Liver (tissue), 9 donors: ENCODE measurements around the gene HIP1R. TPM values are rescaled to one million over a fixed set of nuclear protein-coding genes. Genes with fewer than 3 reads are reported as not detected.

ENCODE experiments used
- DNase-seq: peaks from one replicate; pipeline ENCODE4 v3.0.0-alpha.2; 2017; ENCODE audit warnings: low spot score
- H3K27ac ChIP-seq, 2 donors: one replicate each; pipeline ENCODE4 v1.7.0; 2013; ENCODE audit warnings: inconsistent platforms in 2 of 2, low read length in 2 of 2, control low read depth in 1 of 2, low read depth in 1 of 2, mild to moderate bottlenecking in 1 of 2
- H3K27me3 ChIP-seq, 4 donors: one replicate each; pipeline versions ENCODE4 v1.6.1 to v1.7.0; 2013; ENCODE audit warnings: low read length in 3 of 4, inconsistent platforms in 1 of 4, mild to moderate bottlenecking in 1 of 4, moderate library complexity in 1 of 4; ENCODE audit not compliant: control insufficient read depth in 4 of 4, insufficient read depth in 4 of 4
- H3K36me3 ChIP-seq, 4 donors: one replicate each; pipeline versions ENCODE4 v1.6.1 to v1.7.0; 2013; ENCODE audit warnings: low read length in 3 of 4, mild to moderate bottlenecking in 3 of 4, low read depth in 1 of 4, moderate library complexity in 1 of 4; ENCODE audit not compliant: control insufficient read depth in 4 of 4, insufficient read depth in 3 of 4
- H3K4me1 ChIP-seq, 4 donors: one replicate each; pipeline versions ENCODE4 v1.6.1 to v1.7.0; 2013; ENCODE audit warnings: low read length in 3 of 4, mild to moderate bottlenecking in 3 of 4, moderate library complexity in 1 of 4; ENCODE audit not compliant: control insufficient read depth in 4 of 4, insufficient read depth in 4 of 4
- H3K4me3 ChIP-seq, 3 donors: one replicate each; pipeline versions ENCODE4 v1.6.1 to v1.7.0; 2013; ENCODE audit warnings: low read length in 3 of 3, control low read depth in 1 of 3, low read depth in 1 of 3, mild to moderate bottlenecking in 1 of 3
- H3K9ac ChIP-seq, 2 donors: one replicate each; pipeline ENCODE4 v1.7.0; 2013; ENCODE audit warnings: low read length in 2 of 2, mild to moderate bottlenecking in 2 of 2, moderate library complexity in 2 of 2, control low read depth in 1 of 2, low read depth in 1 of 2
- H3K9me3 ChIP-seq, 4 donors: one replicate each; pipeline versions ENCODE4 v1.6.1 to v1.7.0; 2013; ENCODE audit warnings: low read length in 3 of 4; ENCODE audit not compliant: control insufficient read depth in 4 of 4
- FOXA1 ChIP-seq: IDR thresholded peaks from 2 replicates; pipeline ENCODE4 v1.6.1; 2016; ENCODE audit warnings: antibody characterized with exemption
- GABPA ChIP-seq, 2 donors: IDR thresholded peaks in 1 of 2; conservative IDR thresholded peaks in 1 of 2; 2 replicates each; pipeline ENCODE4 v1.6.1; 2016; ENCODE audit warnings: antibody characterized with exemption in 2 of 2, mild to moderate bottlenecking in 1 of 2, moderate library complexity in 1 of 2
- HNF4A ChIP-seq, 2 donors: conservative IDR thresholded peaks; 2 replicates each; pipeline ENCODE4 v1.6.1; 2016; ENCODE audit warnings: antibody characterized with exemption in 2 of 2, mild to moderate bottlenecking in 2 of 2
- HNF4G ChIP-seq: IDR thresholded peaks from 2 replicates; pipeline ENCODE4 v1.6.1; 2016; ENCODE audit warnings: antibody characterized with exemption
- JUND ChIP-seq, 2 donors: IDR thresholded peaks; 2 replicates each; pipeline ENCODE4 v1.6.1; 2016; ENCODE audit warnings: antibody characterized with exemption in 2 of 2
- NR2F2 ChIP-seq: IDR thresholded peaks from 2 replicates; pipeline ENCODE4 v1.6.1; 2016; ENCODE audit warnings: antibody characterized with exemption
- RAD21 ChIP-seq, 2 donors: IDR thresholded peaks; 2 replicates each; pipeline ENCODE4 v1.6.1; 2016; ENCODE audit warnings: antibody characterized with exemption in 2 of 2, mild to moderate bottlenecking in 2 of 2
- RXRA ChIP-seq, 2 donors: IDR thresholded peaks; 2 replicates each; pipeline ENCODE4 v1.6.1; 2017 to 2018; ENCODE audit warnings: antibody characterized with exemption in 2 of 2, mild to moderate bottlenecking in 1 of 2
- SP1 ChIP-seq: IDR thresholded peaks from 2 replicates; pipeline ENCODE4 v1.6.1; 2018; ENCODE audit warnings: antibody characterized with exemption, mild to moderate bottlenecking
- TAF1 ChIP-seq: conservative IDR thresholded peaks from 2 replicates; pipeline ENCODE4 v1.6.1; 2016; ENCODE audit warnings: antibody characterized with exemption, mild to moderate bottlenecking
- WGBS: extraction: QIAGEN DNeasy Blood & Tissue Kit; methylation state at CpG from one replicate; pipeline ENCODE4 v1.1.7; 2013; 5-methylcytosine and 5-hydroxymethylcytosine counted together
- polyA plus RNA-seq, 2 donors: library from polyadenylated mRNA; stranded (reverse) in 1 of 2; unstranded in 1 of 2; fragments of 200-250 nt in 1 of 2; fragments of >200 nt in 1 of 2; fragmentation: Nextera tagmentation in 1 of 2; extraction: Ambion mirVana in 1 of 2; gene quantifications; one replicate each; pipeline versions ENCODE4 v1.2.1 to v1.2.3, GENCODE V29; 2013 to 2015
- total RNA-seq, 2 donors: library from RNA; depleted of rRNA; stranded (reverse); fragments of >200 nt; gene quantifications; one replicate each; pipeline ENCODE4 v1.2.3, GENCODE V29; 2014
- TF ChIP-seq, protein P1 (sequence below): fragments of 150-350 bp; IDR thresholded peaks from 2 replicates; pipeline ENCODE4 v1.5.1; 2017; ENCODE audit warnings: improper control_type of control experiment, low read depth, low read length; ENCODE audit not compliant: missing input control
- TF ChIP-seq, protein P2 (sequence below): IDR thresholded peaks from 2 replicates; pipeline ENCODE4 v1.6.1; 2016; ENCODE audit warnings: antibody characterized with exemption, mild to moderate bottlenecking
- TF ChIP-seq, protein P3 (sequence below): IDR thresholded peaks from 2 replicates; pipeline ENCODE4 v1.6.1; 2016; ENCODE audit warnings: antibody characterized with exemption
- donor health status: healthy.
- donor health status: healthy.
- donor health status: healthy.
- donor health status: healthy.
- donor health status: healthy.

The HIP1R gene
- total and polyA plus RNA-seq, 4 donors: 12.4 to 52.5 (median 17.0) TPM

DNA sequence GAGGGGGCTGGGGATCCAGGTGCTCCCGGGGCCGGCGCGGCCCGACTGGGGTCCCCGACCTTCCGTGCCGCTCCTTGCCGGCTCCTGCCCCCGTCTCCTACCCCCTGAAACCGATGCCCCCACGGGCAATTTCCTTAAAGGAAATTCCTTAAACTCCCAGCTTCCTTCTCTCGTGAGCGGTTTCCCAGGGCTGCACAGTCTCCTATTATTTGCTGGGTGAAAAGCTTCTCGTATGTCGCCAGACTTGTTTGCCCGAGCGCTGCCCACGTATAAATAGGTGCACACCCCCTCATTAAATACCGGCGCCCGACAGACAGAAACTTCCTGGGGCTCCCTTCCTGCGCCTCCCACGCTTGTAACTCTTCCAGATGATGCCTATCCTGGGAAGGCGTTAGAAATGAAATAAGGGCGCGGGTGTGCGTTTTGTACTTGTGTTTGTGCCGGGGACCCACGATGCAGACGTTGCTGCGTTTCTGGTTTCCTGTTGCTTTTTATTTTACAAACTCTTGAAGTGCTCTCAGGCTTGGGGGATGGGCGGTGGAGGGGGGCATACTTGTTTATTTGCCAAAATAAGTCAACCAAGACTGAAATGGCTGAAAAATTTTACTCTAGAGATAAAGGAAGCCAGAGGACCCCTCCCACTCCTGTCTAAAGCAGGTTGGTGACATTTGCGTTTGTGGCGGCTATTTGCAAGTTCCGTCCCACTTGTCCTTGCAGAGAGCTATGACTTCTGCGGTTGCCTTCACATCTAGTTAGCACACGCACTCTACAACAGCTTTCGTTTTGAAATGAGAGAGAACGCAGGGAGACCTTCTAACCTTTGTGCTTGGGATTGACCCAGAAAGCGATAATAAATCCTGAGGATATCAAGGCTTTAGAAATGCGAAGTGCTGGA, 1.0 kb downstream of the HIP1R start (continued):
- TF ChIP-seq, protein P1, sequence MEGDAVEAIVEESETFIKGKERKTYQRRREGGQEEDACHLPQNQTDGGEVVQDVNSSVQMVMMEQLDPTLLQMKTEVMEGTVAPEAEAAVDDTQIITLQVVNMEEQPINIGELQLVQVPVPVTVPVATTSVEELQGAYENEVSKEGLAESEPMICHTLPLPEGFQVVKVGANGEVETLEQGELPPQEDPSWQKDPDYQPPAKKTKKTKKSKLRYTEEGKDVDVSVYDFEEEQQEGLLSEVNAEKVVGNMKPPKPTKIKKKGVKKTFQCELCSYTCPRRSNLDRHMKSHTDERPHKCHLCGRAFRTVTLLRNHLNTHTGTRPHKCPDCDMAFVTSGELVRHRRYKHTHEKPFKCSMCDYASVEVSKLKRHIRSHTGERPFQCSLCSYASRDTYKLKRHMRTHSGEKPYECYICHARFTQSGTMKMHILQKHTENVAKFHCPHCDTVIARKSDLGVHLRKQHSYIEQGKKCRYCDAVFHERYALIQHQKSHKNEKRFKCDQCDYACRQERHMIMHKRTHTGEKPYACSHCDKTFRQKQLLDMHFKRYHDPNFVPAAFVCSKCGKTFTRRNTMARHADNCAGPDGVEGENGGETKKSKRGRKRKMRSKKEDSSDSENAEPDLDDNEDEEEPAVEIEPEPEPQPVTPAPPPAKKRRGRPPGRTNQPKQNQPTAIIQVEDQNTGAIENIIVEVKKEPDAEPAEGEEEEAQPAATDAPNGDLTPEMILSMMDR: no peak
- TF ChIP-seq FOXA1 (no peak), HNF4A (conservative IDR thresholded peaks at IDR 0.05) (no peak), NR2F2 (peak; percentile 65)

DNA sequence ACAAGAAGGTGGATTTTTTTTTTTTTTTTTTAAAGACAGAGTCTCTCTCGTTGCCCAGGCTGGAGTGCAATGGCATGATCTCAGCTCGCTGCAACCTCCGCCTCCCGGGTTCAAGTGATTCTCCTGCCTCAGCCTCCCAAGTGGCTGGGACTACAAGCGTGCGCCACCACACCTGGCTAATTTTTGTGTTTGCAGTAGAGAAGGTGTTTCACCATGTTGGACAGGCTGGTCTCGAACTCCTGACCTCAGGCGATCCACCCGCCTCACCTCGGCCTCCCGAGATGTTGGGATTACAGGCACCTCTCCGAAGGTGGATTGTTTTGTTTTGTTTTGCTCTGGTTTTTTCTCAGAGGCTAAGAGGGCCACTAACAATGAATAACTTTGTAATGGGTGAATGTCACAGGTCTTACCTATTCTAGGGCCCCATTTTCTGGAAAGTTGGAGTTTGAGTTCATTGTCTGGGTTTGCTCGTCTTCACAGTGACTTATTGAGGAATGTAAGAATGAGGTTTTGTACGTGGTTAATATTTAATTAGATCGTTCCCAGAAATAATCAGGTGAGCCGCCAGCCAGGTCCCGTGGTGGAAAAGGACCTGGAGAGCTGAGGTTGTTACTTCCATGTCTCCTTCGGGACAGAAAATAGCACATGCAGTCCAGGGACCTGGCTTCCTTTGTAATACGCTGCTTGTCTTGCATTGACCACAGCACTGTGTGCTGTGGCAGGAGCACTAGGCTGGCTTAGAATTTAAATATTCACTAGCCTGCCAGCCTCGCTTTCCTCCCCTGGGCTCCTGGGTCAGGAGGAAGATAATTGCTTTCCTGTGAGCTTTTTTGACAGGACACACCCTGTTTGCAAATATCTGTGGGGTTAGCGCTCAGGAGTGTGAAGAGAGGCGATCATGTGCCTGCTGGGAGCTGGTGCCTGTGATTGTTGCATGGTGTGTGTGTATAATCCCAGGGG, 2.3 kb downstream of the HIP1R start:
- H3K4me3 ChIP-seq: peak overlapping the region in 2 of 3 donors; percentile 39 to 88
- no peaks in the 10 kb centered on the region for H3K27me3 ChIP-seq
- no peaks in the 10 kb centered on the region for H3K9me3 ChIP-seq
- no peaks in the 10 kb centered on the region for H3K36me3 ChIP-seq
- DNase-seq: no peak
- H3K27ac ChIP-seq: peak overlapping the region; percentile 70 to 94
- H3K4me1 ChIP-seq: peaks cover 13 to 65% (median 45%) of the 10 kb centered on the region in 4 donors
- no peak for TF ChIP-seq TAF1
- TF ChIP-seq GABPA (IDR thresholded peaks at IDR 0.05 in 1 of 2, conservative IDR thresholded peaks at IDR 0.05 in 1 of 2): no peak
- TF ChIP-seq, protein P2, sequence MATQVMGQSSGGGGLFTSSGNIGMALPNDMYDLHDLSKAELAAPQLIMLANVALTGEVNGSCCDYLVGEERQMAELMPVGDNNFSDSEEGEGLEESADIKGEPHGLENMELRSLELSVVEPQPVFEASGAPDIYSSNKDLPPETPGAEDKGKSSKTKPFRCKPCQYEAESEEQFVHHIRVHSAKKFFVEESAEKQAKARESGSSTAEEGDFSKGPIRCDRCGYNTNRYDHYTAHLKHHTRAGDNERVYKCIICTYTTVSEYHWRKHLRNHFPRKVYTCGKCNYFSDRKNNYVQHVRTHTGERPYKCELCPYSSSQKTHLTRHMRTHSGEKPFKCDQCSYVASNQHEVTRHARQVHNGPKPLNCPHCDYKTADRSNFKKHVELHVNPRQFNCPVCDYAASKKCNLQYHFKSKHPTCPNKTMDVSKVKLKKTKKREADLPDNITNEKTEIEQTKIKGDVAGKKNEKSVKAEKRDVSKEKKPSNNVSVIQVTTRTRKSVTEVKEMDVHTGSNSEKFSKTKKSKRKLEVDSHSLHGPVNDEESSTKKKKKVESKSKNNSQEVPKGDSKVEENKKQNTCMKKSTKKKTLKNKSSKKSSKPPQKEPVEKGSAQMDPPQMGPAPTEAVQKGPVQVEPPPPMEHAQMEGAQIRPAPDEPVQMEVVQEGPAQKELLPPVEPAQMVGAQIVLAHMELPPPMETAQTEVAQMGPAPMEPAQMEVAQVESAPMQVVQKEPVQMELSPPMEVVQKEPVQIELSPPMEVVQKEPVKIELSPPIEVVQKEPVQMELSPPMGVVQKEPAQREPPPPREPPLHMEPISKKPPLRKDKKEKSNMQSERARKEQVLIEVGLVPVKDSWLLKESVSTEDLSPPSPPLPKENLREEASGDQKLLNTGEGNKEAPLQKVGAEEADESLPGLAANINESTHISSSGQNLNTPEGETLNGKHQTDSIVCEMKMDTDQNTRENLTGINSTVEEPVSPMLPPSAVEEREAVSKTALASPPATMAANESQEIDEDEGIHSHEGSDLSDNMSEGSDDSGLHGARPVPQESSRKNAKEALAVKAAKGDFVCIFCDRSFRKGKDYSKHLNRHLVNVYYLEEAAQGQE: peak; percentile 53
- peak in 1 of 2 donors; percentile 40 for TF ChIP-seq HNF4A (conservative IDR thresholded peaks at IDR 0.05)
- TF ChIP-seq HNF4G: no peak
- TF ChIP-seq JUND (IDR thresholded peaks at IDR 0.05): peak in 1 of 2 donors; percentile 33
- TF ChIP-seq RXRA (IDR thresholded peaks at IDR 0.05): peak; percentile 15 to 32
- peak; percentile 14 for TF ChIP-seq SP1
- WGBS: 45% methylated on average over 22 of the region's 22 CpGs
- H3K9ac ChIP-seq: peak overlapping the region in 1 of 2 donors; percentile 58

DNA sequence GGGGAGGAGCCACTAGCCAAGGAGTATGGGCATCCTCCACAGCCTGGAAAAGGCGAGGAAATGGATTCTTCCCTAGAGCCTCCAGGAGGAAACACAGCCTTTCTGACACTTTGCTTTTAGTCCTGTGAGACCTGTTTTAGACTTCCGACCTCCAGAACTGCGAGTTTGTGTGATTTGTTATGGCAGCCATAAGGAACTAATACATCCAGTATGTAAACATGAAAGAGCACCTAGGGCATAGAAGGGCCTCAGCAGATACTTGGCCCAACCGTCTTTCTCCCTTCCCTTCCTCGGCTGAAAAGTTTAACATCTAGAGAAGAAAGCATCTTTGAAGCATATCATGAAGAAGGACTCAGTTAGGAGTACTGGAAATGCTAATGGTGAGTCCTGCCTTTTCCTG, 3.6 kb downstream of the HIP1R start:
- 93% methylated on average over 5 of the region's 5 CpGs for WGBS
- DNase-seq: no peak
- no peaks in the 10 kb centered on the region for H3K27me3 ChIP-seq
- no peak overlapping the region for H3K4me3 ChIP-seq
- no peaks in the 10 kb centered on the region for H3K9me3 ChIP-seq
- peaks cover 17 to 73% (median 45%) of the 10 kb centered on the region in 4 donors for H3K4me1 ChIP-seq
- H3K36me3 ChIP-seq: no peaks in the 10 kb centered on the region
- peak overlapping the region in 1 of 2 donors; percentile 36 for H3K27ac ChIP-seq
- H3K9ac ChIP-seq: no peak overlapping the region
- TF ChIP-seq JUND (IDR thresholded peaks at IDR 0.05): no peak
- TF ChIP-seq, protein P2: no peak
- no peak for TF ChIP-seq GABPA (IDR thresholded peaks at IDR 0.05 in 1 of 2, conservative IDR thresholded peaks at IDR 0.05 in 1 of 2)
- no peak for TF ChIP-seq HNF4A (conservative IDR thresholded peaks at IDR 0.05)
- TF ChIP-seq, protein P1: no peak
- TF ChIP-seq, protein P3, sequence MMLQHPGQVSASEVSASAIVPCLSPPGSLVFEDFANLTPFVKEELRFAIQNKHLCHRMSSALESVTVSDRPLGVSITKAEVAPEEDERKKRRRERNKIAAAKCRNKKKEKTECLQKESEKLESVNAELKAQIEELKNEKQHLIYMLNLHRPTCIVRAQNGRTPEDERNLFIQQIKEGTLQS: no peak
- no peak for TF ChIP-seq SP1
- TF ChIP-seq RAD21 (IDR thresholded peaks at IDR 0.05): no peak
